Cardiac muscle cell (in vitro differentiated cells and primary cell): ENCODE measurements around the gene METTL21A. TPM values are rescaled to one million over a fixed set of nuclear protein-coding genes. Genes with fewer than 3 reads are reported as not detected.

Experiments used
- DNase-seq, 2 donors: peaks; one replicate each; pipeline versions ENCODE4 v3.0.0 to v3.0.0-alpha.2; 2010 to 2017; ENCODE audit warnings: low read depth in 1 of 2, low spot score in 1 of 2
- H3K27ac ChIP-seq: fragments of 200-600 bp; sonication (generic); 2 replicates; pipeline ENCODE4 v1.5.1; 2016
- H3K27me3 ChIP-seq: fragments of 200-600 bp; sonication (generic); 2 replicates; pipeline ENCODE4 v1.6.0; 2016; ENCODE audit warnings: control low read depth
- H3K36me3 ChIP-seq: fragments of 200-600 bp; sonication (generic); 2 replicates; pipeline ENCODE4 v1.5.1; 2016; ENCODE audit warnings: control low read depth
- H3K4me1 ChIP-seq: fragments of 200-600 bp; sonication (generic); 2 replicates; pipeline ENCODE4 v1.8.1; 2017; ENCODE audit warnings: low read depth, mild to moderate bottlenecking, mixed run types
- H3K4me3 ChIP-seq: fragments of 200-600 bp; sonication (generic); 2 replicates; pipeline ENCODE4 v1.5.1; 2016; ENCODE audit warnings: mild to moderate bottlenecking
- H3K9me3 ChIP-seq: fragments of 200-600 bp; sonication (generic); 2 replicates; pipeline ENCODE4 v1.5.1; 2017; ENCODE audit warnings: low read depth, mild to moderate bottlenecking, control low read depth
- CTCF ChIP-seq: IDR thresholded peaks from 2 replicates; pipeline ENCODE4 v1.5.1; 2012; ENCODE audit warnings: low read depth, mild to moderate bottlenecking, low read length
- polyA plus RNA-seq: library from polyadenylated mRNA; unstranded; fragments of >200 nt; fragmentation: Nextera tagmentation; extraction: Ambion mirVana; gene quantifications from 2 replicates; pipeline ENCODE4 v1.2.1, GENCODE V29; 2016
- total RNA-seq: library from RNA; depleted of rRNA; stranded (reverse); fragments of >200 nt; gene quantifications from 2 replicates; pipeline ENCODE4 v1.2.3, GENCODE V29; 2016

The METTL21A gene
- total and polyA plus RNA-seq, 2 experiments from 2014 or later: 39.8 to 55.9 TPM

GRCh38 chr2:207571370-207571769 lies 53.8 kb downstream of the METTL21A start:
- peaks cover 55% of the 10 kb centered on the region for H3K36me3 ChIP-seq
- no peaks in the 10 kb centered on the region for H3K9me3 ChIP-seq
- no peak for DNase-seq
- no peak for TF ChIP-seq CTCF
- H3K4me1 ChIP-seq: peaks cover under 1% of the 10 kb centered on the region
- no peak overlapping the region for H3K27ac ChIP-seq
- H3K27me3 ChIP-seq: no peaks in the 10 kb centered on the region
- H3K4me3 ChIP-seq: no peak overlapping the region

- Histone ChIP-seq H3K4me3 (no peak overlapping the region), H3K9me3 (no peaks in the 10 kb centered on the region), H3K4me1 (peaks cover 7% of the 10 kb centered on the region), H3K36me3 (peaks cover 34% of the 10 kb centered on the region), H3K27me3 (no peaks in the 10 kb centered on the region), H3K27ac (no peak overlapping the region)
- no peak for TF ChIP-seq CTCF
- DNase-seq: no peak
Measured at GRCh38 chr2:207567671-207568070, 57.5 kb downstream of the METTL21A start.

GRCh38 chr2:207565736-207566500 lies 59.3 kb downstream of the METTL21A start:
- peaks cover 12% of the 10 kb centered on the region for H3K4me1 ChIP-seq
- peak overlapping the region; percentile 63 for H3K27ac ChIP-seq
- H3K4me3 ChIP-seq: no peak overlapping the region
- no peaks in the 10 kb centered on the region for H3K27me3 ChIP-seq
- H3K9me3 ChIP-seq: no peaks in the 10 kb centered on the region
- no peak for DNase-seq
- H3K36me3 ChIP-seq: peaks cover 36% of the 10 kb centered on the region
- TF ChIP-seq CTCF: no peak

Other genes starting within 250 kb of the METTL21A start
- gene CREB1, start 95.4 kb downstream of the METTL21A start, total RNA-seq: 24.1 and 48.9 TPM in 2 replicates
- 31.9 and 54.0 TPM in 2 replicates for gene CREB1, start 95.4 kb downstream of the METTL21A start, polyA plus RNA-seq
- 5.7 and 7.4 TPM in 2 replicates for gene CCNYL1, start 86.2 kb upstream of the METTL21A start, total RNA-seq
- 6.8 and 9.8 TPM in 2 replicates for gene CCNYL1, start 86.2 kb upstream of the METTL21A start, polyA plus RNA-seq
- gene FZD5, start 144.5 kb upstream of the METTL21A start, total RNA-seq: 5.1 and 10.1 TPM in 2 replicates
- gene FZD5, start 144.5 kb upstream of the METTL21A start, polyA plus RNA-seq: 1.6 and 3.6 TPM in 2 replicates